RWPE2 (cell line): ENCODE data around the gene IDNK.

Source experiments
- ATAC-seq: fragments of 200-7000 bp; cut with Tn5 transposase; 3 replicates; pipeline ENCODE4 v1.9.1; 2021; ENCODE audit warnings: low read depth
- DNase-seq: peaks from one replicate; pipeline ENCODE4 v3.0.0-alpha.2; 2020; ENCODE audit warnings: low spot score
- H3K27ac ChIP-seq: fragments of 450-650 bp; 2 replicates; pipeline ENCODE4 v1.5.1; 2017; ENCODE audit warnings: mild to moderate bottlenecking; ENCODE audit not compliant: poor library complexity, severe bottlenecking
- H3K27me3 ChIP-seq: fragments of 250-450 bp; sonication (Bioruptor Pico); 2 replicates; pipeline ENCODE4 v1.5.1; 2021; ENCODE audit warnings: mild to moderate bottlenecking, moderate library complexity; ENCODE audit not compliant: insufficient read depth, poor library complexity, severe bottlenecking
- H3K36me3 ChIP-seq: fragments of 250-450 bp; sonication (Bioruptor Pico); 2 replicates; pipeline ENCODE4 v1.5.1; 2020; ENCODE audit warnings: low read depth, mild to moderate bottlenecking, moderate library complexity
- H3K4me1 ChIP-seq: fragments of 250-450 bp; sonication (Bioruptor Pico); 2 replicates; pipeline ENCODE4 v1.5.1; 2021; ENCODE audit warnings: mild to moderate bottlenecking, moderate library complexity; ENCODE audit not compliant: insufficient read depth, poor library complexity, severe bottlenecking
- H3K4me3 ChIP-seq: fragments of 250-450 bp; sonication (Bioruptor Pico); 2 replicates; pipeline ENCODE4 v1.5.1; 2021; ENCODE audit warnings: mild to moderate bottlenecking, moderate library complexity; ENCODE audit not compliant: severe bottlenecking
- H3K9me3 ChIP-seq: fragments of 250-450 bp; sonication (Bioruptor Pico); 2 replicates; pipeline ENCODE4 v1.5.1; 2021; ENCODE audit warnings: mild to moderate bottlenecking, moderate library complexity; ENCODE audit not compliant: severe bottlenecking
- CTCF ChIP-seq: fragments of 450-650 bp; IDR thresholded peaks from one replicate; pipeline ENCODE4 v1.5.1; 2017; ENCODE audit warnings: mild to moderate bottlenecking, moderate library complexity; ENCODE audit not compliant: poor library complexity, severe bottlenecking

IDNK gene

GRCh38 chr9:83656032-83656680 is 33.2 kb downstream of the IDNK start:
- Histone ChIP-seq H3K4me3 (no peak overlapping the region), H3K27me3 (no peaks in the 10 kb centered on the region), H3K36me3 (peaks cover 76% of the 10 kb centered on the region), H3K27ac (no peak overlapping the region), H3K9me3 (no peaks in the 10 kb centered on the region), H3K4me1 (no peaks in the 10 kb centered on the region)
- no peak for TF ChIP-seq CTCF
- ATAC-seq, result no peak
- no peak for DNase-seq

GRCh38 chr9:83656952-83657351 is 34.0 kb downstream of the IDNK start:
- Histone ChIP-seq H3K9me3 (no peaks in the 10 kb centered on the region), H3K4me1 (no peaks in the 10 kb centered on the region), H3K27me3 (no peaks in the 10 kb centered on the region), H3K36me3 (peaks cover 76% of the 10 kb centered on the region), H3K27ac (no peak overlapping the region), H3K4me3 (no peak overlapping the region)
- no peak for ATAC-seq
- TF ChIP-seq CTCF, result no peak
- no peak for DNase-seq

DNA sequence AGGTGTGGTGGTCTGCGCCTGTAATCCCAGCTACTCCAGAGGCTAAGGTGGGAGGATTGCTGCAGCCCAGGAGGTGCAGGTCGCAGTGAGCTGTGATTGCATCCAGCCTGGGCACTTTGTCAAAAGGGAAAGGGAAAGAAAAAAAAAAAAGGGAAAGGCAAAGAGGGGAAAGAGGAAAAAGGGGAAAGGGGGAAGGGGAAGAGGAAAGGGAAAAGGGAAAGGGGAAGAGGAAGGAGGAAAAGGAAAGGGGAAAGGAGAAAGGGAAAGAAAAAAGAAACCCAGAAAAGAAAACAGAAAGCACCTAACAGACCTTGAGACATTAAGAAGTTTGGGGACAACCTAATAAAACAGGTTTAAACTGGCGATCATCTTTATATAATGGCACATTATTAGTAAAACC is 40.0 kb downstream of the IDNK start:
- no peak for TF ChIP-seq CTCF
- H3K36me3 ChIP-seq, result peaks cover 97% of the 10 kb centered on the region
- no peak for ATAC-seq

DNA sequence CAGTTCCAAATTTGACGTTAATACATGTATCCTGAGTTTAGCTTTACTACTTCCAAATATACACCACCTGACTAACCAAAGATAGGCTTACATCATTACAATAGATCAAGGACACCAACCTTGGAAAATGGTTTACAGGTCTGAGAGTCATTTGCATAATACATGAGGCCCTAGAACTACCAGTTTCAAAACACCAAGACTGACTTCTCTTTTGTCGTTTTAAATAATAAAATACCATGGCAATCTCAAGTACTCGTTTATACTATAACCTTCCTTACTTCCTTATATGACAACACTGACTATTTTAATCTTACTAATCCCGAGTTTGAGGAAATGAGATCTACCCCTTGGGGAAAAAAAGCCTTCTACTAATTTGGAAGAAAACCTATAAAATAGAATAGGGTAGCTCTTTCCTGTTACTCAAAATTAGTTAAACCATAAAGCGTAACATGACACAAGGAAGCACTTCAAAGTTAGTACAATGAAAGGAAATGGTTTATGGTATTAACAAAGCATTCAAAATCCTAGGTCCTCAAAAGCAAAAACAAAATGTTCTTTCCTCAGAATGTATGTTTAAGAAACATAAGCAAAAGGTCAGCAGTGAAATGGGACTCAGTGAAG is 42.7 kb downstream of the IDNK start:
- no peaks in the 10 kb centered on the region for H3K27me3 ChIP-seq
- H3K4me3 ChIP-seq, result no peak overlapping the region
- no peaks in the 10 kb centered on the region for H3K4me1 ChIP-seq
- ATAC-seq, result no peak
- no peak for TF ChIP-seq CTCF
- no peak for DNase-seq
- H3K27ac ChIP-seq, result no peak overlapping the region
- H3K36me3 ChIP-seq, result peaks cover 88% of the 10 kb centered on the region
- H3K9me3 ChIP-seq, result no peaks in the 10 kb centered on the region

More for the DNA sequence above, 40.0 kb downstream of the IDNK start:
- H3K4me1 ChIP-seq, result no peaks in the 10 kb centered on the region
- H3K27me3 ChIP-seq, result no peaks in the 10 kb centered on the region
- no peak overlapping the region for H3K27ac ChIP-seq
- no peak overlapping the region for H3K4me3 ChIP-seq
- DNase-seq, result no peak
- H3K9me3 ChIP-seq, result no peaks in the 10 kb centered on the region

- DNase-seq, result no peak
- no peak for ATAC-seq
- H3K36me3 ChIP-seq, result peaks cover 85% of the 10 kb centered on the region
These were observed 46.1 kb downstream of the IDNK start for GRCh38 chr9:83669067-83669466.

More at GRCh38 chr9:83669067-83669466, 46.1 kb downstream of the IDNK start:
- Histone ChIP-seq H3K4me3 (no peak overlapping the region), H3K27ac (no peak overlapping the region), H3K4me1 (no peaks in the 10 kb centered on the region), H3K27me3 (no peaks in the 10 kb centered on the region), H3K9me3 (no peaks in the 10 kb centered on the region)
- no peak for TF ChIP-seq CTCF
